GM18508 (cell line): ENCODE data around the gene PRH1.

Experiments
- ATAC-seq: cut with Tn5 transposase; IDR thresholded peaks from one replicate; pipeline ENCODE4 v1.9.1; 2021; ENCODE audit warnings: moderate number of reproducible peaks; ENCODE audit not compliant: insufficient read depth, unreplicated experiment

PRH1 gene

DNA sequence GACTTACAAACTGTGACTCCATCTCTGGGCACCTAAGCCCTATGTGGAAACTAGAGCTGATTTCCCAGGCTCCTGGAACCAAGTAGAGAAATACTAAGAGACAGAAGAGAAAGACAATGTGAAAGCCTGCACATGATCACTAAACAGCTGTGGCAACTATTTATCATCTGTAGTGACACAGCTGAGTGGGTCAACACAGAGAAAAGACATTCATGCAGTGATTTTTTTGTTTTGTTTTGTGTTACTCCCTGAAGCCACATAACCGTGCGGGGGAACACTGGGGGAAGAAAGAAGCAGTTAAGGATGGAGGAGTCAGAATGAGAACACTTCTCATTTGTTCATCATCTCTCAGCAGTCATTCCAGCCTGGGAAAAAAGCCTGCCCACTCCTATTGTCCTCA, 36.3 kb downstream of the PRH1 start:
- ATAC-seq = no peak

- no peak for ATAC-seq
Measured at GRCh38 chr12:10842862-10843261, 41.2 kb downstream of the PRH1 start.

GRCh38 chr12:10838461-10838860, 45.6 kb downstream of the PRH1 start:
- ATAC-seq = no peak
